Osteoblast (primary cell): ENCODE results near the gene SATB1. TPM values are rescaled to one million over a fixed set of nuclear protein-coding genes. Genes with fewer than 3 reads are reported as not detected.

Experiments
- DNase-seq: peaks from one replicate; pipeline ENCODE4 v3.0.0; 2011; ENCODE audit warnings: low spot score, mixed read lengths; ENCODE audit not compliant: insufficient read length; ENCODE audit errors: missing footprints
- H2AFZ ChIP-seq: 2 replicates; pipeline ENCODE4 v1.6.0; 2011; ENCODE audit warnings: mild to moderate bottlenecking, low read length
- H3K27ac ChIP-seq: 2 replicates; pipeline ENCODE4 v1.5.1; 2011; ENCODE audit warnings: mild to moderate bottlenecking, low read depth, low read length, moderate library complexity
- H3K27me3 ChIP-seq: 2 replicates; pipeline ENCODE4 v1.6.0; 2012; ENCODE audit warnings: mild to moderate bottlenecking, control low read depth, inconsistent platforms, low read length, moderate library complexity; ENCODE audit not compliant: insufficient read depth
- H3K36me3 ChIP-seq: 2 replicates; pipeline ENCODE4 v1.5.1; 2011; ENCODE audit warnings: mild to moderate bottlenecking, low read length, control low read depth, moderate library complexity; ENCODE audit not compliant: insufficient read depth
- H3K4me1 ChIP-seq: 2 replicates; pipeline ENCODE4 v1.5.1; 2011; ENCODE audit warnings: mild to moderate bottlenecking, low read length, control low read depth, moderate library complexity; ENCODE audit not compliant: insufficient read depth
- H3K4me2 ChIP-seq: 2 replicates; pipeline ENCODE4 v1.6.0; 2011; ENCODE audit warnings: mild to moderate bottlenecking, low read length; ENCODE audit not compliant: insufficient read depth
- H3K4me3 ChIP-seq: fragments of 200-600 bp; sonication (generic); 3 replicates; pipeline ENCODE4 v1.5.1; 2012; ENCODE audit warnings: mild to moderate bottlenecking, low read length, inconsistent platforms; ENCODE audit not compliant: insufficient read depth
- H3K79me2 ChIP-seq: 2 replicates; pipeline ENCODE4 v1.6.0; 2012; ENCODE audit warnings: mild to moderate bottlenecking, low read length, control low read depth, inconsistent platforms; ENCODE audit not compliant: insufficient read depth
- H3K9me3 ChIP-seq: 2 replicates; pipeline ENCODE4 v1.5.1; 2011; ENCODE audit warnings: low read depth, low read length, control low read depth
- H4K20me1 ChIP-seq: 2 replicates; pipeline ENCODE4 v1.6.0; 2012; ENCODE audit warnings: mild to moderate bottlenecking, low read length, control low read depth; ENCODE audit not compliant: insufficient read depth
- CTCF ChIP-seq: IDR thresholded peaks from 2 replicates; pipeline ENCODE4 v1.5.1; 2011; ENCODE audit warnings: mild to moderate bottlenecking, low read depth, low read length, moderate library complexity; ENCODE audit errors: extremely low read depth
- total RNA-seq: library from RNA; depleted of rRNA; stranded (reverse); fragments of >200 nt; gene quantifications from 2 replicates; pipeline ENCODE4 v1.2.3, GENCODE V29; 2012

SATB1 gene
- total RNA-seq, 1 donor = 29.0 TPM

- no peak for TF ChIP-seq CTCF
- DNase-seq = no peak
- Histone ChIP-seq H3K79me2 (no peaks in the 10 kb centered on the region), H3K36me3 (no peaks in the 10 kb centered on the region), H4K20me1 (no peaks in the 10 kb centered on the region), H3K4me2 (no peak overlapping the region), H3K4me3 (no peak overlapping the region), H2AFZ (no peak overlapping the region), H3K27ac (no peak overlapping the region), H3K27me3 (no peaks in the 10 kb centered on the region), H3K4me1 (no peaks in the 10 kb centered on the region), H3K9me3 (no peaks in the 10 kb centered on the region)
Measured at GRCh38 chr3:18410205-18410604, 14.9 kb downstream of the SATB1 start.

- Histone ChIP-seq H3K4me2 (no peak overlapping the region), H3K4me3 (no peak overlapping the region), H2AFZ (no peak overlapping the region), H4K20me1 (no peaks in the 10 kb centered on the region), H3K79me2 (no peaks in the 10 kb centered on the region), H3K4me1 (no peaks in the 10 kb centered on the region), H3K36me3 (no peaks in the 10 kb centered on the region), H3K27ac (no peak overlapping the region), H3K9me3 (no peaks in the 10 kb centered on the region), H3K27me3 (no peaks in the 10 kb centered on the region)
- no peak for DNase-seq
- TF ChIP-seq CTCF = no peak
Measured at GRCh38 chr3:18409266-18409665, 15.9 kb downstream of the SATB1 start.

GRCh38 chr3:18405141-18405540 lies 20.0 kb downstream of the SATB1 start:
- no peak for DNase-seq
- H2AFZ ChIP-seq = no peak overlapping the region
- no peak overlapping the region for H3K4me3 ChIP-seq
- H3K27me3 ChIP-seq = no peaks in the 10 kb centered on the region
- H3K4me2 ChIP-seq = no peak overlapping the region
- no peaks in the 10 kb centered on the region for H3K79me2 ChIP-seq
- H3K36me3 ChIP-seq = no peaks in the 10 kb centered on the region
- H3K4me1 ChIP-seq = no peaks in the 10 kb centered on the region
- H3K27ac ChIP-seq = no peak overlapping the region
- no peaks in the 10 kb centered on the region for H4K20me1 ChIP-seq
- H3K9me3 ChIP-seq = no peaks in the 10 kb centered on the region
- no peak for TF ChIP-seq CTCF

- no peak overlapping the region for H3K4me3 ChIP-seq
- H3K79me2 ChIP-seq = no peaks in the 10 kb centered on the region
- no peaks in the 10 kb centered on the region for H3K27me3 ChIP-seq
- H2AFZ ChIP-seq = no peak overlapping the region
- no peaks in the 10 kb centered on the region for H4K20me1 ChIP-seq
- H3K9me3 ChIP-seq = no peaks in the 10 kb centered on the region
- no peak overlapping the region for H3K27ac ChIP-seq
- no peak for TF ChIP-seq CTCF
- no peak for DNase-seq
- no peaks in the 10 kb centered on the region for H3K36me3 ChIP-seq
- H3K4me1 ChIP-seq = no peaks in the 10 kb centered on the region
- H3K4me2 ChIP-seq = no peak overlapping the region
Measured at GRCh38 chr3:18403061-18403460, 22.1 kb downstream of the SATB1 start.
